ENCODE data around the gene FAM76A. TPM values are rescaled to one million over a fixed set of nuclear protein-coding genes. Genes with fewer than 3 reads are reported as not detected.

The FAM76A gene
- total and polyA plus RNA-seq, 9 donors, result 6.0 to 20.3 (median 13.2) TPM

- no peaks in the 10 kb centered on the region for H3K4me1 ChIP-seq (ENCODE audit: insufficient read depth)
- H3K27me3 ChIP-seq, result no peaks in the 10 kb centered on the region
- no peaks in the 10 kb centered on the region for H3K36me3 ChIP-seq
- WGBS, 3 donors, result 96 to 99% (median 98%) methylated on average over 3 of the region's 3 CpGs
- no peak overlapping the region for H3K27ac ChIP-seq
- H3K4me3 ChIP-seq, result no peak overlapping the region
- TF ChIP-seq POLR2A (IDR thresholded peaks at IDR 0.05), result no peak
- TF ChIP-seq EP300 (IDR thresholded peaks at IDR 0.05), result no peak
- TF ChIP-seq, protein P1, sequence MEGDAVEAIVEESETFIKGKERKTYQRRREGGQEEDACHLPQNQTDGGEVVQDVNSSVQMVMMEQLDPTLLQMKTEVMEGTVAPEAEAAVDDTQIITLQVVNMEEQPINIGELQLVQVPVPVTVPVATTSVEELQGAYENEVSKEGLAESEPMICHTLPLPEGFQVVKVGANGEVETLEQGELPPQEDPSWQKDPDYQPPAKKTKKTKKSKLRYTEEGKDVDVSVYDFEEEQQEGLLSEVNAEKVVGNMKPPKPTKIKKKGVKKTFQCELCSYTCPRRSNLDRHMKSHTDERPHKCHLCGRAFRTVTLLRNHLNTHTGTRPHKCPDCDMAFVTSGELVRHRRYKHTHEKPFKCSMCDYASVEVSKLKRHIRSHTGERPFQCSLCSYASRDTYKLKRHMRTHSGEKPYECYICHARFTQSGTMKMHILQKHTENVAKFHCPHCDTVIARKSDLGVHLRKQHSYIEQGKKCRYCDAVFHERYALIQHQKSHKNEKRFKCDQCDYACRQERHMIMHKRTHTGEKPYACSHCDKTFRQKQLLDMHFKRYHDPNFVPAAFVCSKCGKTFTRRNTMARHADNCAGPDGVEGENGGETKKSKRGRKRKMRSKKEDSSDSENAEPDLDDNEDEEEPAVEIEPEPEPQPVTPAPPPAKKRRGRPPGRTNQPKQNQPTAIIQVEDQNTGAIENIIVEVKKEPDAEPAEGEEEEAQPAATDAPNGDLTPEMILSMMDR (IDR thresholded peaks at IDR 0.05), result no peak
- no peak for DNase-seq
- no peaks in the 10 kb centered on the region for H3K9me3 ChIP-seq
- intact Hi-C loops (cut with DNase I), result no loop called here
Measured at GRCh38 chr1:27736252-27736651, 10.5 kb downstream of the FAM76A start.

- Histone ChIP-seq H3K27me3 (no peaks in the 10 kb centered on the region), H3K9me3 (no peaks in the 10 kb centered on the region), H3K36me3 (no peaks in the 10 kb centered on the region), H3K27ac (no peak overlapping the region), H3K4me3 (no peak overlapping the region), H3K4me1 (ENCODE audit: insufficient read depth) (no peaks in the 10 kb centered on the region)
- 93 to 97% (median 95%) methylated on average over 6 of the region's 6 CpGs for WGBS, 3 donors
- no peak for TF ChIP-seq POLR2A (IDR thresholded peaks at IDR 0.05)
- no peak for TF ChIP-seq EP300 (IDR thresholded peaks at IDR 0.05)
- intact Hi-C loops (cut with DNase I), result no loop called here
- DNase-seq, result no peak
Measured at GRCh38 chr1:27741121-27741520, 15.4 kb downstream of the FAM76A start.

- Histone ChIP-seq H3K27ac (no peak overlapping the region), H3K36me3 (no peaks in the 10 kb centered on the region), H3K4me3 (no peak overlapping the region), H3K4me1 (ENCODE audit: insufficient read depth) (no peaks in the 10 kb centered on the region), H3K9me3 (no peaks in the 10 kb centered on the region), H3K27me3 (no peaks in the 10 kb centered on the region)
- WGBS, 3 donors, result 83 to 94% (median 88%) methylated on average over 5 of the region's 5 CpGs
- intact Hi-C loops (cut with DNase I), result no loop called here
- TF ChIP-seq, protein P1 (IDR thresholded peaks at IDR 0.05), result no peak
- TF ChIP-seq POLR2A (IDR thresholded peaks at IDR 0.05) (no peak), EP300 (IDR thresholded peaks at IDR 0.05) (no peak)
- DNase-seq, result no peak
Measured at GRCh38 chr1:27744556-27744955, 18.8 kb downstream of the FAM76A start.

DNA sequence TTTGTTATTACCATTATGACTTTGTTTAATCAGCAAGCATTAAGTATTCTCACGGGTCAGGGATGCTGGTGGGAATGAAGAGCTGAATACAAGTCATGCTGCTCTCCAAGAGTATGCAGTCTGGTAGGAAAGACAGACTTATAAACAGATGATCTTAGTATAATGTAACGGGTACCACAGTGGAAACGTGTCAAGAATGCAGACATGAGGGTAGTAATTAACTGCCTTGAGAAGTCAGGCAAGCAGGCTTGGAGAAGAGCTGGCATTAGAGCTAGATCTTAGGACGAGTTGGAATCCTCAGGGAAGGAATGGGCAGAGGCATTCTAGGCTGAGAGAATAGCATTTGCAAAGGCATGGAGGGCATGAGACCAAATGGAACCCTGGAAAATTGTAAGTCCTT, 19.7 kb downstream of the FAM76A start:
- no peaks in the 10 kb centered on the region for H3K36me3 ChIP-seq
- H3K9me3 ChIP-seq, result no peaks in the 10 kb centered on the region
- TF ChIP-seq POLR2A (IDR thresholded peaks at IDR 0.05) (no peak), EP300 (IDR thresholded peaks at IDR 0.05) (no peak)
- H3K27me3 ChIP-seq, result no peaks in the 10 kb centered on the region
- no peak overlapping the region for H3K4me3 ChIP-seq
- no peak overlapping the region for H3K27ac ChIP-seq
- intact Hi-C loops (cut with DNase I), result no loop called here
- no peaks in the 10 kb centered on the region for H3K4me1 ChIP-seq (ENCODE audit: insufficient read depth)
- 84 to 92% (median 88%) methylated on average over 4 of the region's 4 CpGs for WGBS, 3 donors
- DNase-seq, result no peak

GRCh38 chr1:27752360-27752759, 26.6 kb downstream of the FAM76A start:
- H3K4me1 ChIP-seq (ENCODE audit: insufficient read depth), result no peaks in the 10 kb centered on the region
- 67 to 77% (median 75%) methylated on average over 3 of the region's 3 CpGs for WGBS, 3 donors
- TF ChIP-seq EP300 (IDR thresholded peaks at IDR 0.05) (no peak), POLR2A (IDR thresholded peaks at IDR 0.05) (no peak)
- TF ChIP-seq, protein P1 (IDR thresholded peaks at IDR 0.05), result no peak
- no peaks in the 10 kb centered on the region for H3K36me3 ChIP-seq
- no peak overlapping the region for H3K4me3 ChIP-seq
- no peak for DNase-seq
- intact Hi-C loops (cut with DNase I), result no loop called here
- H3K27me3 ChIP-seq, result no peaks in the 10 kb centered on the region
- no peak overlapping the region for H3K27ac ChIP-seq
- no peaks in the 10 kb centered on the region for H3K9me3 ChIP-seq

Data from ovary (tissue), 9 donors.